Heart left ventricle (tissue), 13 donors: ENCODE results near the gene PLCB4.

ENCODE experiments used
- CTCF ChIP-seq, 12 donors: fragments of 200-600 bp; sonication (generic) in 4 of 12; IDR thresholded peaks; one replicate each; pipeline versions ENCODE4 v1.5.0 to v1.8.0; 2018 to 2022; ENCODE audit warnings: antibody characterized with exemption in 12 of 12, mild to moderate bottlenecking in 5 of 12
- POLR2A ChIP-seq, 2 donors: fragments of 450-650 bp; IDR thresholded peaks; one replicate each; pipeline ENCODE4 v1.6.1; 2017; ENCODE audit warnings: antibody characterized with exemption in 2 of 2, mild to moderate bottlenecking in 2 of 2, moderate library complexity in 2 of 2
- donor health status: ischemic (EF 13 %, LVEDD 7.1; RV severe dilation, severe dysfunction).
- donor health status: DM: no; HTN: yes; CAD: no.
- donor health status: DM: no; HTN: no; CAD: no.
- donor health status: ischemic (EF 25% LVEDD 6.9; RV normal size, moderate dysfunction).
- donor health status: ischemic (EF 25% LVEDD 5.7; RV mildly dilated, moderate dysfunction).
- donor health status: ischemic (EF 35%, LVEDD 5.7; RV mildly dilated, moderate dysfunction).
- donor health status: nonischemic (EF 11% LVEDD 7.7; RV severe dilation, severe dysfunction).
- donor health status: DM: yes; HTN: yes; CAD: no.
- donor health status: PGD.
- donor health status: ischemic (EF 29% LVEDD 5.4; RV normal size, mild dysfunction).
- donor health status: nonischemic (EF 23%, LVEDD 6.1; RV moderate dilation, normal function).

DNA sequence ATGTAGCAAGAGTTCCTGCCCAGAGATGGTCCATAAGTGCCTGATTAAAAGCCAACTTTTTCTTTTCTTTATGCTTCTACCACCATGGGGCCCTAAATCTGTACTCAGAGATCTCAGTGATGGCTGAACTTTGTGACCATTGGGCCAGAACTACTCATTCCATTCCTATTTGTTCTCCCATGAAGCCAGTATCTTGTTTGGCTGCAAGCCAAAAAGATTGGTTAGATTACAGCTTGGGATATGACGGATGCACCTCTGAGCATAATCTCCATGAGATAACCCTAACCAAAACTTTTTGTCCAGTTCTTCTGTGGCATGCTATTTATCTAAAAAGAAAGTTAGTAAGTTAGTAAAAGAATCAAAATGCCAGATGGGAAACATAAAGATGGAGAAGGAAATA lies 72.2 kb downstream of the PLCB4 start:
- no peak for TF ChIP-seq CTCF (IDR thresholded peaks at IDR 0.05)
- no peak for TF ChIP-seq POLR2A (IDR thresholded peaks at IDR 0.05)
